Hepatic stellate cell (primary cell): ENCODE data around the gene FITM2.

Experiments used
- DNase-seq: peaks from one replicate; pipeline ENCODE4 v3.0.0; 2011; ENCODE audit warnings: low spot score

Gene FITM2

GRCh38 chr20:44280387-44280786 lies 30.6 kb downstream of the FITM2 start:
- no peak for DNase-seq

GRCh38 chr20:44279228-44279627 lies 31.8 kb downstream of the FITM2 start:
- no peak for DNase-seq

GRCh38 chr20:44274303-44275017 lies 36.5 kb downstream of the FITM2 start:
- no peak for DNase-seq

GRCh38 chr20:44273231-44274215 lies 37.5 kb downstream of the FITM2 start:
- no peak for DNase-seq

GRCh38 chr20:44271915-44272663 lies 38.9 kb downstream of the FITM2 start:
- no peak for DNase-seq

- no peak for DNase-seq
These were observed 42.2 kb downstream of the FITM2 start for GRCh38 chr20:44268802-44269201.

- no peak for DNase-seq
These were observed 46.7 kb downstream of the FITM2 start for GRCh38 chr20:44264287-44264686.

- DNase-seq, result no peak
These were observed 52.6 kb downstream of the FITM2 start for GRCh38 chr20:44258226-44258890.

- DNase-seq, result no peak
These were observed 54.0 kb downstream of the FITM2 start for GRCh38 chr20:44256961-44257360.

- DNase-seq, result no peak
These were observed 55.1 kb downstream of the FITM2 start for GRCh38 chr20:44255942-44256341.

GRCh38 chr20:44254073-44254472 lies 56.9 kb downstream of the FITM2 start:
- DNase-seq, result no peak

GRCh38 chr20:44253528-44253927 lies 57.5 kb downstream of the FITM2 start:
- DNase-seq, result no peak
